ENCODE measurements around the gene FSCN2. TPM values are rescaled to one million over a fixed set of nuclear protein-coding genes. Genes with fewer than 3 reads are reported as not detected.

FSCN2 gene
- total RNA-seq, 1 donor = 5.1 TPM

- H3K4me1 ChIP-seq (ENCODE audit: insufficient read depth, low read length) = peaks cover 15% of the 10 kb centered on the region
- H3K36me3 ChIP-seq (ENCODE audit: insufficient read depth, low read length) = peaks cover 39% of the 10 kb centered on the region
- peak overlapping the region; percentile 96 for H3K4me3 ChIP-seq (ENCODE audit: insufficient read depth, low read length)
- TF ChIP-seq CTCF (IDR thresholded peaks at IDR 0.05; ENCODE audit: extremely low read depth, low read depth, low read length) = no peak
- H3K27me3 ChIP-seq (ENCODE audit: insufficient read depth, low read length) = no peaks in the 10 kb centered on the region
- DNase-seq (ENCODE audit: insufficient read length, low spot score, missing footprints) = no peak
- peak overlapping the region; percentile 99 for H3K4me2 ChIP-seq (ENCODE audit: insufficient read depth, low read length)
- no peaks in the 10 kb centered on the region for H3K9me3 ChIP-seq (ENCODE audit: low read depth, low read length)
- no peak overlapping the region for H2AFZ ChIP-seq (ENCODE audit: low read length)
- H3K27ac ChIP-seq (ENCODE audit: low read depth, low read length) = peak overlapping the region; percentile 58
- H3K79me2 ChIP-seq (ENCODE audit: insufficient read depth, low read length) = peaks cover 48% of the 10 kb centered on the region
- H4K20me1 ChIP-seq (ENCODE audit: insufficient read depth, low read length) = peaks cover 45% of the 10 kb centered on the region
Observed at GRCh38 chr17:81509972-81510784, 18.0 kb upstream of the FSCN2 start.

GRCh38 chr17:81510785-81511553 is 17.2 kb upstream of the FSCN2 start:
- Histone ChIP-seq H4K20me1 (ENCODE audit: insufficient read depth, low read length) (peaks cover 47% of the 10 kb centered on the region), H3K4me3 (ENCODE audit: insufficient read depth, low read length) (peak overlapping the region; percentile 96), H3K4me2 (ENCODE audit: insufficient read depth, low read length) (peak overlapping the region; percentile 99), H3K27me3 (ENCODE audit: insufficient read depth, low read length) (no peaks in the 10 kb centered on the region), H3K36me3 (ENCODE audit: insufficient read depth, low read length) (peaks cover 39% of the 10 kb centered on the region), H3K79me2 (ENCODE audit: insufficient read depth, low read length) (peaks cover 56% of the 10 kb centered on the region), H3K4me1 (ENCODE audit: insufficient read depth, low read length) (peaks cover 15% of the 10 kb centered on the region), H3K9me3 (ENCODE audit: low read depth, low read length) (no peaks in the 10 kb centered on the region), H3K27ac (ENCODE audit: low read depth, low read length) (peak overlapping the region; percentile 58), H2AFZ (ENCODE audit: low read length) (no peak overlapping the region)
- DNase-seq (ENCODE audit: insufficient read length, low spot score, missing footprints) = no peak
- TF ChIP-seq CTCF (IDR thresholded peaks at IDR 0.05; ENCODE audit: extremely low read depth, low read depth, low read length) = no peak

GRCh38 chr17:81511554-81511803 is 16.7 kb upstream of the FSCN2 start:
- Histone ChIP-seq H3K79me2 (ENCODE audit: insufficient read depth, low read length) (peaks cover 61% of the 10 kb centered on the region), H3K4me1 (ENCODE audit: insufficient read depth, low read length) (peaks cover 19% of the 10 kb centered on the region), H3K4me3 (ENCODE audit: insufficient read depth, low read length) (peak overlapping the region; percentile 96), H3K4me2 (ENCODE audit: insufficient read depth, low read length) (peak overlapping the region; percentile 99), H3K27me3 (ENCODE audit: insufficient read depth, low read length) (no peaks in the 10 kb centered on the region), H4K20me1 (ENCODE audit: insufficient read depth, low read length) (peaks cover 49% of the 10 kb centered on the region), H3K9me3 (ENCODE audit: low read depth, low read length) (no peaks in the 10 kb centered on the region), H3K36me3 (ENCODE audit: insufficient read depth, low read length) (peaks cover 39% of the 10 kb centered on the region), H3K27ac (ENCODE audit: low read depth, low read length) (peak overlapping the region; percentile 58), H2AFZ (ENCODE audit: low read length) (no peak overlapping the region)
- DNase-seq (ENCODE audit: insufficient read length, low spot score, missing footprints) = no peak
- TF ChIP-seq CTCF (IDR thresholded peaks at IDR 0.05; ENCODE audit: extremely low read depth, low read depth, low read length) = no peak

Data from osteoblast (primary cell).